Measurements from ENCODE around the gene CCDC141.

The CCDC141 gene

DNA sequence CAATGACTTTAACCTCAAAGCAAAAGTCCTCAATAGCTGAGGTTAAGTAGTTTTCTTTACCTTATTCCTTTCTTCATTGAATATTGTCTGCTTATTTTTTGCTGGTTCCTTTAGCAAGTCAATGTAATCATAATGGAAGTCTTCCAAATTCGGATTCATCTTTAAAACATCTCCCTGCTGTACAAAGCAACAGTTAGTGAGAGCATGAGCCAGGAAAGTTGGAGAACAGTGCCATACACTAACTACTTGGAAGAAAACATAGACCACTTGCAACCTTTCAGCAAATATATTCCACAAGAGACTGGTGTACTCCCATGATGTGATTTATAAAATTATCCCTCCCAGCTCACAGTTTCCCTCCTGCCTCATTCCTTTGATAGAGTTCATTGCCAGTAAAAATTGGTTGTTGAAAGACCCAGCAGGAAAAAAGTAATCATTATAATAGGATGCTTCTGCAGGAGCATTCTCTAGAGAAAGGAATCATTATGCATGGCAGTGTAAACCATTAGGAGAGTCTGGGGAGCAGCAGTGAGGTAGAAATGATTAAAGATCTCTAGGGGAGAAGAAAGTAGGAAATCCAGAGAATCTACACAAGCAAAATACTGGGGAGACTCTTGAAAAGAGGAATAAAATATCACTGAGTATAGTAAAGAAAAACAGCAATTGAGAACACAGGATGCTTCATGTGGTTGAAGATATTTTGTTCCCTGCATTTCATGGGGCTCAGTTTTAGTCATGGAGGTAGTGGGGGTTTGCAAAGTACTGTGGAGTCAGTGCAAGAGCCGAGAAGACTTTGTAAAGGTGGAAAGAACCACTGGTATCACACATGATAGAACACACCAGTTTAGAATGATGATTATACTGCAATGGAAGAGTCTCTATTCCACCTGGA lies 204.1 kb downstream of the CCDC141 start:
- DNase-seq (ENCODE audit: extremely low read depth, insufficient read length), result no peak
- Histone ChIP-seq H3K27me3 (replicated peaks; ENCODE audit: control insufficient read depth, insufficient read depth, low read length) (no peaks in the 10 kb centered on the region), H3K36me3 (ENCODE audit: control insufficient read depth, insufficient read depth, low read length) (no peaks in the 10 kb centered on the region), H3K4me3 (replicated peaks; ENCODE audit: low read depth, low read length) (no peak overlapping the region)
- TF ChIP-seq, protein P1, sequence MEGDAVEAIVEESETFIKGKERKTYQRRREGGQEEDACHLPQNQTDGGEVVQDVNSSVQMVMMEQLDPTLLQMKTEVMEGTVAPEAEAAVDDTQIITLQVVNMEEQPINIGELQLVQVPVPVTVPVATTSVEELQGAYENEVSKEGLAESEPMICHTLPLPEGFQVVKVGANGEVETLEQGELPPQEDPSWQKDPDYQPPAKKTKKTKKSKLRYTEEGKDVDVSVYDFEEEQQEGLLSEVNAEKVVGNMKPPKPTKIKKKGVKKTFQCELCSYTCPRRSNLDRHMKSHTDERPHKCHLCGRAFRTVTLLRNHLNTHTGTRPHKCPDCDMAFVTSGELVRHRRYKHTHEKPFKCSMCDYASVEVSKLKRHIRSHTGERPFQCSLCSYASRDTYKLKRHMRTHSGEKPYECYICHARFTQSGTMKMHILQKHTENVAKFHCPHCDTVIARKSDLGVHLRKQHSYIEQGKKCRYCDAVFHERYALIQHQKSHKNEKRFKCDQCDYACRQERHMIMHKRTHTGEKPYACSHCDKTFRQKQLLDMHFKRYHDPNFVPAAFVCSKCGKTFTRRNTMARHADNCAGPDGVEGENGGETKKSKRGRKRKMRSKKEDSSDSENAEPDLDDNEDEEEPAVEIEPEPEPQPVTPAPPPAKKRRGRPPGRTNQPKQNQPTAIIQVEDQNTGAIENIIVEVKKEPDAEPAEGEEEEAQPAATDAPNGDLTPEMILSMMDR (IDR thresholded peaks at IDR 0.05; ENCODE audit: insufficient read depth, low read length, poor library complexity, severe bottlenecking), result no peak

DNA sequence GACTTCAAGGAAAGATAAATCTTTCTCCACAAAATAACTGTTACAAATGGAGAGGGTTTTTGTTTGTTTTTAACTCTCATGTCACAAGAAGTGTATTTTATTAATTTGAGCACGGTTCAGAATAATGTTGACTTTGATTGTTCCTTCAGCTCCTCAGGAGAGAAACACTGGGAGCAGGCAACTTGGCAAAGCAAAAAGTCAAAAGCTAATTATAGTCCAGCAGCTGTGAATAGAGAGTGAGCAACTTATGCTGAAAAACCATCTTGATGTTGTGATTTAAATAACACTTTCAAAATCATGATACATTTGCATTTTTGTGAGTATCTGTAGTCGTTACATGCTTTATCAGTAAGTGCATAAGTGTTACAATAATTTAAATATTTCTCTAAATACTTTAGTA lies 205.2 kb downstream of the CCDC141 start:
- Histone ChIP-seq H3K4me3 (replicated peaks; ENCODE audit: low read depth, low read length) (no peak overlapping the region), H3K27me3 (replicated peaks; ENCODE audit: control insufficient read depth, insufficient read depth, low read length) (no peaks in the 10 kb centered on the region), H3K36me3 (ENCODE audit: control insufficient read depth, insufficient read depth, low read length) (no peaks in the 10 kb centered on the region)
- no peak for DNase-seq (ENCODE audit: extremely low read depth, insufficient read length)
- TF ChIP-seq, protein P1 (IDR thresholded peaks at IDR 0.05; ENCODE audit: insufficient read depth, low read length, poor library complexity, severe bottlenecking), result no peak

GRCh38 chr2:178844269-178844668 lies 205.7 kb downstream of the CCDC141 start:
- DNase-seq (ENCODE audit: extremely low read depth, insufficient read length), result no peak
- H3K4me3 ChIP-seq (replicated peaks; ENCODE audit: low read depth, low read length), result no peak overlapping the region
- H3K36me3 ChIP-seq (ENCODE audit: control insufficient read depth, insufficient read depth, low read length), result no peaks in the 10 kb centered on the region
- H3K27me3 ChIP-seq (replicated peaks; ENCODE audit: control insufficient read depth, insufficient read depth, low read length), result no peaks in the 10 kb centered on the region
- TF ChIP-seq, protein P1 (IDR thresholded peaks at IDR 0.05; ENCODE audit: insufficient read depth, low read length, poor library complexity, severe bottlenecking), result no peak

DNA sequence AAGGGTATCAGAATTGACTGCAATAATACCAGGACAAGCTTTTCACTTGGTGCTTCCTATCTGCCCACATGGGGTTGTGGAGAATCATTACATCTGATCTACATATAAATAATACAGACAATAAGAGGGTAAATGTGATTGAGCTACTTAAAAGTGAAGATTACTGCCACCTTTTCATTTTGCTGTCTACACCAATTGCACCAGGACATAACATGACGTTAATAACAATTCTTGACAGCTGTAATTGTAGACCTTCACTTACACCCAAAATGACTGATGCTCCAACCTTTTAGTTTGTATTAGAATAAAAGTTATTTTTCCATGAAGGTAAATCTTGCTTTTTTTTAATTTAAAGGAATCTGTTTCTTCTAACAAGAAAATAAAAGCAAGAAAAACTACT lies 206.2 kb downstream of the CCDC141 start:
- DNase-seq (ENCODE audit: extremely low read depth, insufficient read length), result no peak
- no peak overlapping the region for H3K4me3 ChIP-seq (replicated peaks; ENCODE audit: low read depth, low read length)
- H3K36me3 ChIP-seq (ENCODE audit: control insufficient read depth, insufficient read depth, low read length), result no peaks in the 10 kb centered on the region
- H3K27me3 ChIP-seq (replicated peaks; ENCODE audit: control insufficient read depth, insufficient read depth, low read length), result no peaks in the 10 kb centered on the region
- TF ChIP-seq, protein P1 (IDR thresholded peaks at IDR 0.05; ENCODE audit: insufficient read depth, low read length, poor library complexity, severe bottlenecking), result no peak

- no peak for DNase-seq (ENCODE audit: extremely low read depth, insufficient read length)
- Histone ChIP-seq H3K36me3 (ENCODE audit: control insufficient read depth, insufficient read depth, low read length) (no peaks in the 10 kb centered on the region), H3K4me3 (replicated peaks; ENCODE audit: low read depth, low read length) (no peak overlapping the region), H3K27me3 (replicated peaks; ENCODE audit: control insufficient read depth, insufficient read depth, low read length) (no peaks in the 10 kb centered on the region)
- TF ChIP-seq, protein P1 (IDR thresholded peaks at IDR 0.05; ENCODE audit: insufficient read depth, low read length, poor library complexity, severe bottlenecking), result no peak
Measured at GRCh38 chr2:178836807-178837206, 213.1 kb downstream of the CCDC141 start.

Data from GM06990 (cell line).